Breast epithelium (tissue), 3 donors: ENCODE results near the gene MAPK8.

ENCODE experiments used
- CTCF ChIP-seq, 3 donors: fragments of 450-650 bp; IDR thresholded peaks; one replicate each; pipeline ENCODE4 v1.5.1; 2016 to 2017; ENCODE audit warnings: antibody characterized with exemption in 3 of 3, mild to moderate bottlenecking in 3 of 3, moderate library complexity in 3 of 3
- POLR2A ChIP-seq: fragments of 450-650 bp; IDR thresholded peaks from one replicate; pipeline ENCODE4 v1.6.1; 2016; ENCODE audit warnings: antibody characterized with exemption, mild to moderate bottlenecking, moderate library complexity
- POLR2AphosphoS5 ChIP-seq, 3 donors: sonication (generic); formaldehyde crosslinking; IDR thresholded peaks; one replicate each; pipeline ENCODE4 v1.6.1; 2017; ENCODE audit warnings: antibody characterized with exemption in 3 of 3

- TF ChIP-seq POLR2A = no peak
- TF ChIP-seq CTCF (IDR thresholded peaks at IDR 0.05) = no peak
- no peak for TF ChIP-seq POLR2AphosphoS5 (IDR thresholded peaks at IDR 0.05)
Observed at GRCh38 chr10:48458662-48459048, 152.2 kb downstream of the MAPK8 start.
